Measurements from ENCODE around the gene PNMA6E.
"Not testable (repeated sequence)": the region's sequence is repeated elsewhere in the genome, so short reads cannot be mapped to it uniquely, and the experiment has no call there.

- not testable (repeated sequence) for TF ChIP-seq POLR2AphosphoS5 (IDR thresholded peaks at IDR 0.05; ENCODE audit: low read depth, low read length); POLR2A (IDR thresholded peaks at IDR 0.05; ENCODE audit: low read depth, low read length); POU2F2 (IDR thresholded peaks at IDR 0.05; ENCODE audit: low read depth, low read length); TAF1 (IDR thresholded peaks at IDR 0.05; ENCODE audit: low read depth, low read length); SPI1 (IDR thresholded peaks at IDR 0.05; ENCODE audit: low read depth, low read length); PAX5 (IDR thresholded peaks at IDR 0.05; ENCODE audit: insufficient read depth, low read length, severe bottlenecking)
These were observed 16.2 kb downstream of the PNMA6E start for GRCh38 chrX:153384973-153385372.

All from GM12891 (cell line).